HG03045 (cell line): ENCODE data around the gene HESX1.

Experiments
- ATAC-seq: cut with Tn5 transposase; IDR thresholded peaks from one replicate; pipeline ENCODE4 v1.9.1; 2021; ENCODE audit warnings: mild to moderate bottlenecking, moderate library complexity; ENCODE audit not compliant: unreplicated experiment

Gene HESX1

DNA sequence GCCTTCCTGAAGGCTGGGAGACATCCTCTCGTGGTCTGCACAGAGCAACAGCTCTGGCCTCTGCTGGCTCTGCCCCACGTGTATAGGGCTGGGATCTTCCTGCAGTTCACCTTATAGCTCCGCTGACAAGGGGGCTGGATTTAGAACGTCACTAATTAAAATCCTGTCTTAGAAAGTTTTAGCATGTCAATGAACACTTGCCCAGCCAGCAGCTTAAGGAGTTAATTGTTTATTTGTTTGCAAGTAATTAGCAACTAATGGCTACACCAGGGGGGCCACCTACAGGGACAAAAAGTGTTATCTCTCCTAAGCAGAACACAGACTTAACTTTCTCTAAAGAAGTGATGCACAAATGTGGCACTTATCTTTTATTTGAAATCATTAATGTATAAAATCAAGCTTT is at the start of gene HESX1:
Gene HESX1, minus strand, starts transcription at position 84 of the 403 bp plus-strand sequence. Its CDS starts 60 bp downstream, at position 24.
- ATAC-seq: no peak

DNA sequence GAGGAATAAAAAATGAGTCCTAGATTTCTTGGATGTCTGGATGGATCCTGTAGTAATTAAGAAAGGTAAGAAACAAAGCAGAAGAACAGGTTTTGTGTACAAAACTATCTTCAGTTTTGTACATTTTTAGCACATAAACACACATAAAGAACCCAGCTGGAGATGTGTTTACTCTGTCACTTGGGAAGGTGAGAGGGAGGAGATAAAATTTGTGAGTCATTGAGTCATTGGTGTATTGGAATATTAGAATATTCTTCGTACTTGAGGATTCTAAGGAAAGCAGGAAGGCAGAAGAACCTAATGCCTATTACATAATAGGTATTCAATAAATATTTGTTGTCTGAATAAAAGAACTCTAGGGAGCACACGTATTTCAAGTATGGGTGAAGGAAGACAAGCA is 45.2 kb upstream of the HESX1 start:
- ATAC-seq: no peak

DNA sequence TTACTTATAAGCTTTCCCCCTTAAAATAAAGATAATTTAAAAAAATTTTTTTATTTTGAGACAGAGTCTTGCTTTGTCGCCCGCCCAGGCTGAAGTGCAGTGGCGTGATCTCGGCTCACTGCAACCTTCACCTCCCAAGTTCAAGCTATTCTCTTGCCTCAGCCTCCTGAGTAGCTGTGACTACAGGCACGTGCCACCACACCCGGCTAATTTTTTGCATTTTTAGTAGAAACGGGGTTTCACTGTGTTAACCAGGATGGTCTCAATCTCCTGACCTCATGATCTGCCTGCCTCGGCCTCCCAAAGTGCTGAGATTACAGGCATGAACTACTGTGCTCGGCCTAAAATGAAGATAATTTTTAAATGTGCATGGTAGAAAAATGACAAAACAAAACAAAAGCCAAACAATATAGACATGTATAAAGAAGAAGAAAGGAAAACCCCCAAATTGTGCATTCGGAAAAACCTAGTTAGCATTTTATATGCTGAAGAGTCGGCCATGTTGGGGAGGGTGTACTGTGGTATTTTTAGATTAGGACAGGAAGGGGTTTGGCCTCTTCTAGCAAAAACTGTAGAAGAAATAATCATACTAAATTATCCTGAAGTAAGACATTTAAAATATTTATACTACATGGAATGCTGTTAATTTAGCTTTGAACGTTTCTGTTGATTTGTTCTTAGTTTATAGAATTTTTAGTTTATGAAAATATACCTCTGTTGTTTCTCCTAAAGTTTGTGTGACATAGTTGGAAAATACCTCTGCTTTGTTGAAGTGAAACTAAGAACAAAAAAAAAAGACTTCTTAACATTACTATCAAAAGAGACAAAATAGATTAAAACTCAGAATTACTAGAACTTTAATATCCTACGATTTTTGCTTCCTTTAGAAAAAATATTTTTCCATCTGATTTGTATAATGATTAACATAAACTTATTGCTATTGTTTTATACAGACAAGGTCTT is 35.1 kb upstream of the HESX1 start:
- no peak for ATAC-seq

DNA sequence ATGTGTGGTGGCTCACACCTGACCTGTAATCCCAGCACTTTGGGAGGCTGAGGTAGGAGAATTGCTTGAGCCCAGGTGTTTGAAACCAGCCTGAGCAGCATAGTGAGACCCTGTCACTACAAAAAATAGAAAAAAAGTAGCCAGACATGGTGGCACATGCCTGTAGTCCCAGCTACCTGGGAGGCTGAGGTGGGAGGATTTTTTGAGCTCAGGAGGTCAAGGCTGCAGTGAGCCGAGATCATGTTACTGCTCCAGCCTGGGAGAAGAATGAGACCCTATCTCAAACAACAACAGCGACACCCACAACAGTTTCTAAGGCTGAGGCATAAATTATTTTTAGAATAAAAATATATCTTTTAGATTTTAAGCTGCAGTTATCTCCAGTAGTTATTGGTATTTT is 34.0 kb upstream of the HESX1 start:
- no peak for ATAC-seq

DNA sequence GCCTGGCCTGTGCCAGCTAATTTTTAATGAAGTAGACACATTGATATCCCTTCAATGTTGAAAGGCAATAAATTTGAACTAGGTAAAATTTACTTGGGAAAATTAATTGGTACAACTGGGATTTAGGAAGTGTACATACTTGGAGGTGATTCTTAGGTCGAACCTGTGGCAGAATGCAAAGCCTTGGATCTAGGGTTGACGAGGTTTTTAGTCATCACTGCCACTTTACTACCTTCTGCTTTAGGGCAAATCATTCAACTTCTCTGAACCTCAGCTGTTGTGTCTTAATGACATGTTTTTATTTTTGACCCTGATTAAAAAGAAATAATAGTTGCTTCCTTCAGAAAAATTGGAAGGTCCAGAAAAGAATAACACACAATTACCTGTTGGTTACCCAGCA is 30.2 kb upstream of the HESX1 start:
- ATAC-seq: no peak

DNA sequence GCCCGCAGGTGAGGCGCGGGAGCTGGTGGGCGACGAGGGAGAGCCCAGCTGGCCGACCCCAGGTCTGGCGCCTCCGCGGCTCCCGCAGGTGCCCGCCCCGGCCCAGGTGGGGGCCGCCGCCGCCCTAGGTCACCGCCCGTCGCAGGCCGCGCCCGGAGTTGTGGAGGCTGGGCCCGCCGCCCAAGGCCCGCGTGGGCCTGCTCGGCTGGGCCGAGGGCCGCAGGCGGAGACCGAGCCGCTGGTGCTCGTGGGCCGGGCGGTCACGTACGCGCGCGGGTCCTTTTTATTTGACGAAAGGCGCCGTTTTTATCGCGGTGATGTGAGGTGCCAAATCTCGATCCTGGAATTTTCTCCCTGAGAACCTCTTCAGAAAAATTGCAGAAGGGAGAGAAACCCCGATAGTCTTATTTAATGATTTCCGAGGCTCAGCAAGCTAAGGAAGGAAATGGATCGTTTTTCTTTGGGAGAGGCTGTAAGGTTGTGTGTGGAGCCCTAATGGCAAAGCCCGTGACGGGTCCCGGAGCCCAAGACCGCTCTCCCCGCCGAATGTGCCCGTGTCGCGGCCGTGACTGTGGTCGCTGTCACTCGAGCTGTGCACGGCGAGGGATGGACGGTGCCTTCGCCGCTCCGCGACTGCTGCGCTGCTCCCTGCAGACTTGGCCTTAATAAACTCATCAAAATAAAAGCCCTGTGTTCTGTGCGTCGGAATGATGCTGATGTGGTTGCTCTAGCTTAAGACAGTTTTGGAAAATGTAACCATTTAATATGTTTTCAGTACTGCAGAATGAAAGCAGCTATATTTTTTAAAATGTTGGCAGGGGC is 28.4 kb upstream of the HESX1 start:
- ATAC-seq: peak; percentile 53

DNA sequence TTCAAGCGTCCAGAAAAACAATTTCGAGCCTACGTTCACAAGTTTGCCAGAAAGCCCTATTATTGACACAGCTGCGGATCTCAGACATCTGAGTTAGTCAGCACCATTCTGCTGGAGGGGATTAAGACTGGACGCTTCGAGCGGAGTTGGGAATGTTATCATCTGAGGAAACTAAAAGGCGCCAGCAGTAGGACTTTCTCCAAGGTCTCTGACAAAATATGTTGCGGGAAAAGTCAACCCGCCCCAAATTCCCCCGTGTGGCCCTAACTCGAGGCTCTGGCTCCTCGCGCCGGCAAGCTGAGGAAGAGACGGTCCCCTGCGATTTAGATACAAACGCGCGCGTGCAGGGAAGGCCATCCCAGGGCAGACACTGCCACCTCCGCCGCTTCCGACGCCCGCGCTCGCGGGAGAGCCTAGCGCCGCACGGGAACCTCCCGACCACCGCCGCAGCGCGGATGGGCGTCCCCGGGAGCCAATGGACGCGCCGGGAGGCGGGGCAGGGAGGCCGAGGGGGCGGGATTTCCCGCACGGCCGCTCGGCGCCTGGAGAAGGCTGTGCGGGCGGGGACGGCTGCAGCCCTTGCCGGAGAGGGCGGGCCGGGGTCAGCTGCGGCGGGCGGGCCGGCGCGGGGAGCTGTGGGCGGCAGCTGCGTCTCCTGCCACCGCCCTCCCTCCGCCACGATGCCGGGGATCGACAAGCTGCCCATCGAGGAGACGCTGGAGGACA is 27.6 kb upstream of the HESX1 start, which contains the start of gene APPL1:
Gene APPL1, plus strand, starts transcription at position 526 of the 726 bp plus-strand sequence. Its CDS starts 155 bp downstream, at position 681.
- peak; percentile 91 for ATAC-seq

DNA sequence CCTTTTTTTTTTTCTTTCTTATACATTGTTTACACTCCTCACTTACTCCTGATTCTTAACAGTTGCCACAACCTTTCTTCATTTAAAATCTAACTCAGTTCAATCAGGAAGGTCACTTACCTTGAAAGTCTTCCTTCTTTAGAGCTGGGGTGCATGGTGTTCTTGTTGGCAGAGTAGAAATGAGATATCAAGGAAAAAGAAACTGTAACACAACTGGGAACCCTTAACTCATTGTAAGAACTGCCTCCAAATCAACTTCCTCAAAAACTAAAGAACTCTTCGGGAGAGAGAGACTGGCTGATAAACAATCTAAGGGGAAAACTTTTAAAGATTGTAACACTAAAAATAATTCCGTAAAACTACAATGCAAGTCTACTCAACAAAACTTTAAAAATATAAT is 26.4 kb upstream of the HESX1 start:
- ATAC-seq: no peak

DNA sequence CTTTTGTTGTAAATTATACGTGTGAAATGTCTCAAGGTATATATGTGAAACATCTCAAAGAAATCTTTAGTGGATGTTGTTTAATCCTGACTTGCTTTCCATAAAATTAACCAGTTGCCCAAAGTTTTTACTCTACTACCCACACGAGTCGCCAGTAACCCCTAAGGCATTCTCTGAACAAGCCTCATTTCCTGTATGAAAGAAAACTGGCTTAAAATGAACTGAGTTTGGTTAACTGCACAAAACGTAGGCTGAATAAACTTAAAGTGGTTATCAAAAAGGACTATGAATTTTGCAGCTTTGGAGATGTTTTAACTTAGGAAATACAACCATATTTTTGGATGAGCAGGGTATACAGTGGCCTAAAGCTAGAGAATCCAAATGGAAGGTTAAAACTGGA is 25.1 kb upstream of the HESX1 start:
- ATAC-seq: no peak

DNA sequence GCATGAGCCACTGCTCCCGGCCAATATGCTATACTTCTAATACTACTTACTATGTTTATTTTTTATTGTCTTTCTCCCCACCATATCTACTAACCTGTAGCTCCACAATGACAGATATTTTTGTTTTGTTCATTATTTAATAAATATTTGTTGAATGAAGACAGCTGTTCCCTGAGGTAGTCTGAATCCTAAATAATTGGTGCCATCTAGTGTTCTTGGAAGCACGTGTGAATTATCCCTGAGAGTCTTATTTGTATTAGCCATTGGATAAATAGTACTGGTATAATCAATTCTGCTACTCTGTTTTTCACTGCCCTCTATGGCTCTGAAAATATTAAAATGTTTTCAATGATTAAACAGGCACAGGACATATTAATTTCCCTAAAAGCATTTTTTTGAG is 22.1 kb upstream of the HESX1 start:
- ATAC-seq: no peak

DNA sequence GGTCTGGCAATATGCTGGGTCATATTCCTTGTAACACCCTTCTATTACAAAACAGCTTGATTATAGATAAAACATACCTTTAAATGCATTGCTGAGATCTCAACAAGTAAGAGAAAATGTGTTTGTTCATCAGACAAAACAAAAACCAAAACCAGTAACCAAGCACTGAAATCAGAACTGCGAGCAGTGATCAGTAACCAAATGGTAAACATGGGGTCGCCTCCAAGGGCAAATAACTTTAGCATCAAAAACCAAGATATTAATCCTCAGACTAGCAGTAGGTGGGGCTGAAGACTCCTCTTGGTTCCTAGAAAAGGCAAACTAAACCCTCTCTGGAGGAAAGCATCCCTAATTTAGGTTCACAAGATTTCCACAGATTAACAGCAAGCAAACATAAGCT is 6.6 kb upstream of the HESX1 start:
- no peak for ATAC-seq

DNA sequence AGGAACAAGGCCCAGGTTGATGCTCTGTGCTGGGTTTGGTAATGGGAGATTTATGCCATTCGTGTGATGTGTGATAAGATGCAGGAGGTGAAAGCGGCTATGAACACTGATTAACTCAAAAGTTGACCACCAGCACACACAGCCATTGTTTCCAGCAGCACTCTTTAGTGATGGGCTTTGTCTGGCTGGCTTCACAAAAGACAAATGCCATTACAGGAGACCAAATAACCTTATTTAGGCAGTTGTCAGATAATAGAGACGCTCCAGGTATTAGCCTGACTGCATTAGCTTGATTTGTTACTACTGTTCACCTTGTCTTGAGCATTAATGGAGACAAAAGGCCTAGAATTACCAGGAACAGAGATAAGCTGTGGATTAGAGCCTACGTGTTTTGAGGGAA is 5.1 kb downstream of the HESX1 start:
- ATAC-seq: no peak

DNA sequence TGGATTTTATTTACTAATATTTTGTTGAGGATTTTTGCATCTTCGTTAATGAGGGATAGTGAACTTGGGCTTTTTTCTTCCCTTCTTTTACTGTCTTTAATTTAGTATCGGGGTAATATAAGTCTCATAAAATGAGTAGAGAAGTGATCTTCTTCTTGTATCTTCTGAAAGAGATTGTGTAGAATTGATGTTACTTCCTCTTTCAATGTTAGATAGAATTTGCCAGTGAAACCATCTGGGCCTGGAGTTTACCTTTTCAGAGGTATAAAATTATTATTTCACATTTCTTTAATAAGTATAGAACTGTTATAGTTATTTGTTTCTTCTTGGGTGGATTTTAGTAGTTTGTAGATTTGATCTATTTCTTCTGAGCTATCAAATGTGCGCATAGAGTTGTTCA is 7.8 kb downstream of the HESX1 start:
- ATAC-seq: no peak

DNA sequence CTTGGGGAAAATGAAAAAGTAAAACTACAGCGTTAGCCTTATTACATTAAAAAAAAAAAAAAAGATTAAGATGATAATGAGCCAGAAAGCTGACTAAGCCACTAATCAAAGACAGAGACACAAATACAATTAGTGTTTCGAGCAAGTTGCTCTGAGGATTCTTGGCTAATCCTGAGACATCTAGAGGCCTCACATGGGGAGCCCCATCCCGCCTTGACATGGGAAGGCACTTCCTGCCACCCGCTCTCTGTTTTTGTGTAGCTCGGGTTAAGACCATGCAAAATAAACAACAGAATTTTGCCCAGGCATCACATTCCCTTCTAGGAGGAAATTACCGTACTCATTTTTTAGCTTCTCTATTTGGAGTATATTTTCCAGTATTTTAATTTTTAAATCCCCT is 15.3 kb downstream of the HESX1 start:
- no peak for ATAC-seq

DNA sequence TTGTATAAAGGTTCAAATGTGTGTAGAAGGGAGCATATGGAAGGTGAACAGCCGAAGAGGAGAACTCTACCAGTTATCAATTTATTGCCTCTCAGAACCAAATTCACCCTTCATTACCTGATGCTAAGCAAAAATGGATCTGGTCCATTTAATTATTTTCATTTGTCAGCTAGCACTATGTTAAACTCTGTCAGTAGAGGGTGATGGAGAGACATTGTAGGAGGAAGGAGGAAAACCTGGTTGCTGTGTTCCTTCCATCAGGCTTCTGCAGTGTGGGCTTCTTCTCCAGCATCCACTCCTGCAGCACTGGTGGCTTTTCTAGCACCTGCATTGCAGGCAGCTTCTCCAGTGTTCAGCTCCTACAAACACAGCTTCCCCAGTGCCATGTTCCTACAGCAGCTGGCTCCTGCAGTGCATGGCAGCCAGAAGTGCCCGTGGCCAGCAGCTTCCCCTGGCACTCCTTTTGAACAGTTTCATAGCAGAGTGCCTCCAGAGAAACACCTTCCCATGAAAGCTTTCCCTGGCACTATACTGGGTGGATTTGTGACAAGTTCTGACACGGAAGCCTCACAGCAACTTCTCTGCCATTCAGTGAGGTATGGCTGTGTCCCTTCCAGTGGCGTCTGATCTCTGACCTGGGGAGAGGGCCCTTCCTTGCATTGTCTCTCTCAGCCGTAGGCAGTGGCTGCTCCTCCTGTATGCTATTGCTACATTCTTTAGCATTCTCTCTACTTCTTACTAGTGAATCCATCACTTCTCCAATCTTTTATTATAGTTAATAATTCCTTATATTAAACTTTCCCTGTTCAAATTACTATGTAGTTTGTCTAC is 20.0 kb downstream of the HESX1 start:
- ATAC-seq: no peak

DNA sequence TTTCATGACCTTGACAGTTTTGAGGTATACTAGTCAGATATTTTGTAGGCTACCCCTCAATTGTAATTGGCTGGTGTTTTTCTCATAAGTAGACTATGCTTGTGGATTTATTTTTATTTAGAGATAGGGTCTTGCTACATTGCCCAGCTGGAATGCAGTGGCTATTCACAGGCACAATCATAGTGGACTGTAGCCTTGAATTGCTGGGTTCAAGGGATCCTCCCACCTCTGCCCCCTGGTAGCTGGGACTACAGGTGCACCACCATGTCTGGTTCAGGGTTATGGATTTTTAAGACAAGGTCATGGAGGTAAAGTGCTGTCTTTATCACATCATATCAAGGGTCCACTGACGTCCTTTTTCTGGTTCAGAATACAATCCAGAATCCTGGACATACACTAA is 23.7 kb downstream of the HESX1 start:
- no peak for ATAC-seq

DNA sequence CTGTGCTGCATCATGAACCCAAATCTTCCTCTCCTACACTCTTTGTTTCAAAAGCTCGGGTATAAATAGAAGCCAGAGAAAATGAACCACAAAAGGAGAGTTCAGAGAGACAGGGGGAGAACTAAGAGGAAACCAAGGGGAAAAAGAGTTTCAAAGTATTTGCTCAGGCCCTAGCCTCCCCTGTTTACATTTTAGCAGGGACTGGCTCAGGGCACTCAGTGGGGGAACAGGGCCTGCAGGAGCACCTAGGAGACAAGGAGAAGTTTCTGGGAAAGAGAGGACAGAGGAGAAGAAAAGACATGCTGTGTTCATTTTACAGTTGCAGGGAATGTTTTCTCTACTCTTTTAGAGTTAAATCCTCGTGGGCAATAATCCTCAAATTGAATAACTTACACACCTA is 26.1 kb downstream of the HESX1 start:
- no peak for ATAC-seq

DNA sequence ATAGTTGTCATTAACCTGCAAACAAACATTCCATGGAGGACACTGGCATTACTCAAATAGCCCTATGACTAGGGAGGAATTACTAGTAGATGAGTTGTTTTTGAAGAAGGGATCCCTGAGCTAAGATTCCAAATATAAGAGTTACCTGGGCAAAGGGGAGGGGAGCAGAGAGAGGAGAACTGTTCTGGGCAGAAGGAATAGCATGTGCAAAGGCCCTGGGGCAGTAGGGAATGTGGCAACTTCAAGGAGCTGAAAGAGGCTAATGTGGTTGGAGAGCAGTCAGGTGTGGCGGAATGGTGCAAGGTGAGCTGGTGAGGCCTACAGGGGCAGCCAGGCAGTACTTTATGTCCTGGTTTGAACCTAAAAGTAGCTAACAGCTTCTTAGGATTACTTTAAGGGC is 28.8 kb downstream of the HESX1 start:
- no peak for ATAC-seq

DNA sequence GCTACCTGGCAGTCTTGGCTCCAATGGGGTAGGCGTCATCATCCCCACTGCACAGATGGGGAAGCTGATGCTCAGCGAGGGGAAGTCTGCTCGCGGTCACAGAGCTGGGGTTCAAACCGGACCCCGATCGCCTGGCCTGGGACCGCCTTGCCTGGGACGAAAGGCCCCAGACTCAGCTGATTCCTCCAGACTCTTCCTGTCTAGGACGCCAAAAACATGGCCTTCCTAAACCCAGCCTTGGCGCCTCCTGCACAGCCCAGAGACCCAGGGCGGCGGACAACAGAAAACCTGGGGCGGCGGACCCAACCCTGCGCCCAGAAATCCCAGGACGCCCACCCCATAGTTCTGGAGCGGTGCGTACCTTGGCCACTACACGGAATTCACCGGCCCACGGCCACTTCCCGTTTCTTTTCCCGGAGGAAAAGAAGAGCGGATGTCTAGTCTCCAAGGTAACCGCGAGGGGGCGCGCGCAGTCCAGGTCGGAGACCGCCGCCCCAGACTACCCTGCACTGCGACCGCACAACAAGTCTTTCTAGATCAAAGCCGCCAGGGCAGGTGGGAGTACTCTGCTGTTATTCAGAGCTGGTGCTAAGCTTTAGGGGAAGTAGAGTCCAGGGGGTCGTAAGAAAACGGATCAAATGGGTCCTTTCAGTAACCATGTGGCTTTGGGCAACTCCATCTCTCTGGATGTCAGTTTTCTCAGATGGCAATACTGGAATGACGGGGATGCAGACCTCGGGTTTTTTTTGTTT is 29.7 kb downstream of the HESX1 start:
- peak; percentile 81 for ATAC-seq

DNA sequence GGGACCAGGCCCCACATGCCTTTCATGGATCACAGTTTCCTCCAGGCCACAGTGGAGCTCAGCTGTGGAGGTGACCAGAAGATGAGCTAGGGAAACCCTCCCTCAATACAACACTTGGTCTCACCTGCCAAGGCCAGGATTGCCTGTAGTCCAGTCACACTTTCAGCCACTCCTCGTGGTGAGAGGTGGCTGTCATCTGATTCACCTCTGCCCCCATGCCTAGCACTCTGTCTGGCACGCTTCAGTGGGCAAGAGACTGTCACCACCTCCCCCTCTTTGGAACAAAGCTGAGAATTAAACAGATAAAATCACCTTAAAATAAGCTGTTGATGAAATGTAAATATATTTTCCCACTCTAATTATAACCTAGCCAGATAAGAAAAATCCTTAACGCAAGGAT is 30.7 kb downstream of the HESX1 start:
- no peak for ATAC-seq
